ENCODE data around the gene EPS8L2.

DNA sequence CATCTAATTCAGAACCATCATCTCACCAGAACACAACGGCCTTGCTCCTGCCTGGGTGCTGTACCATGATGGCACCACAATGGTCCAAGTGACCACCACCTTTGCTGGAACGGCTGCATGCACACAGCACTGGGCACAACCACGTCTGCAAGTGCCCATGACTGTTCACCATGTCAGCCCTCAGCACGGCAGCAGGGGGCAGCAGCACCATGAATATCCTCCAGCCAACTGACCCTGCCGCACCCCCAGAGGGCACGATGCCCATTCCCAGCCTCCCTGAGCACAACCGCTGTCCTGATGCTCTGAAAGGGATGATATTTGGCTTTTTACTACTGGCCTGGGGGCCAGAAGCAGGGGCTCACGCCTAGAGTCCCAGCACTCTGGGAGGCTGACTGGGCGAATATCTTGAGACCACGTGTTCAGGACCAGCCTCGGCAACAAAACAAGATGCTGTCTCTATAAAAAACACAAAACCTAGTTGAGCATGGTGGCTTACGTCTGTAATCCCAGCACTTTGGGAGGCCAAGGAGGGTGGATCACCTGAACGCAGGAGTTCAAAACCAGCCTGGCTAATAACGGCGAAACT lies 43.2 kb upstream of the EPS8L2 start:
- TF ChIP-seq ZNF274 (IDR thresholded peaks at IDR 0.05; ENCODE audit: low read depth, low read length): no peak
- no peak for TF ChIP-seq YY1 (IDR thresholded peaks at IDR 0.05; ENCODE audit: insufficient read depth, insufficient read length)

All from NT2/D1 (cell line).